DND-41 (cell line): ENCODE data around the gene PDZRN4.

Source experiments
- ATAC-seq: fragments of 200-7000 bp; cut with Tn5 transposase; 3 replicates; pipeline ENCODE4 v1.9.1; 2021; ENCODE audit warnings: low read depth; ENCODE audit not compliant: insufficient read depth
- DNase-seq: peaks from one replicate; pipeline ENCODE4 v3.0.0-alpha.2; 2020
- H2AFZ ChIP-seq: 2 replicates; pipeline ENCODE4 v1.6.0; 2012; ENCODE audit warnings: low read depth, low read length
- H3K27ac ChIP-seq: 2 replicates; pipeline ENCODE4 v1.5.1; 2012; ENCODE audit warnings: low read length, inconsistent platforms
- H3K27me3 ChIP-seq: fragments of 200-600 bp; sonication (generic); 2 replicates; pipeline ENCODE4 v1.6.0; 2012; ENCODE audit warnings: low read length, mild to moderate bottlenecking, inconsistent platforms; ENCODE audit not compliant: insufficient read depth, poor library complexity
- H3K36me3 ChIP-seq: 2 replicates; pipeline ENCODE4 v1.5.1; 2012; ENCODE audit warnings: low read length, inconsistent platforms; ENCODE audit not compliant: insufficient read depth
- H3K4me1 ChIP-seq: 2 replicates; pipeline ENCODE4 v1.5.1; 2012; ENCODE audit warnings: mild to moderate bottlenecking, low read length; ENCODE audit not compliant: insufficient read depth
- H3K4me2 ChIP-seq: 2 replicates; pipeline ENCODE4 v1.6.0; 2012; ENCODE audit warnings: mild to moderate bottlenecking, moderate library complexity, low read length, inconsistent platforms; ENCODE audit not compliant: insufficient read depth
- H3K4me3 ChIP-seq, 2 experiments: fragments of 200-600 bp in 1 of 2; shearing (Covaris generic) in 1 of 2; 2 replicates each; pipeline ENCODE4 v1.5.1; 2012 to 2016; ENCODE audit warnings: inconsistent platforms in 2 of 2, low read length in 2 of 2, mild to moderate bottlenecking in 2 of 2, low read depth in 1 of 2, moderate library complexity in 1 of 2
- H3K79me2 ChIP-seq: 2 replicates; pipeline ENCODE4 v1.6.0; 2012; ENCODE audit warnings: low read length, inconsistent platforms; ENCODE audit not compliant: insufficient read depth
- H3K9ac ChIP-seq: 2 replicates; pipeline ENCODE4 v1.6.0; 2012; ENCODE audit warnings: low read depth, mild to moderate bottlenecking, inconsistent platforms, low read length, moderate library complexity
- H3K9me3 ChIP-seq: 2 replicates; pipeline ENCODE4 v1.5.1; 2012; ENCODE audit warnings: low read length, moderate library complexity, mild to moderate bottlenecking, inconsistent platforms; ENCODE audit not compliant: insufficient read depth, severe bottlenecking
- H4K20me1 ChIP-seq: 2 replicates; pipeline ENCODE4 v1.6.0; 2012; ENCODE audit warnings: low read length; ENCODE audit not compliant: insufficient read depth
- CTCF ChIP-seq: IDR thresholded peaks from 2 replicates; pipeline ENCODE4 v1.5.1; 2012; ENCODE audit warnings: borderline replicate concordance, low read length, moderate library complexity, mild to moderate bottlenecking; ENCODE audit not compliant: poor library complexity, severe bottlenecking; ENCODE audit errors: extremely low read depth
- EZH2 ChIP-seq: IDR thresholded peaks from 3 replicates; pipeline ENCODE4 v1.6.1; 2012; ENCODE audit warnings: borderline replicate concordance, low read depth, mild to moderate bottlenecking, moderate library complexity, low read length, inconsistent platforms; ENCODE audit not compliant: severe bottlenecking

Gene PDZRN4

GRCh38 chr12:41514907-41515306, 326.8 kb downstream of the PDZRN4 start:
- no peaks in the 10 kb centered on the region for H3K9me3 ChIP-seq
- H3K9ac ChIP-seq = no peak overlapping the region
- H3K27ac ChIP-seq = no peak overlapping the region
- H3K79me2 ChIP-seq = no peaks in the 10 kb centered on the region
- no peak overlapping the region for H3K4me2 ChIP-seq
- DNase-seq (no peak), ATAC-seq (no peak)
- H4K20me1 ChIP-seq = no peaks in the 10 kb centered on the region
- H3K4me3 ChIP-seq = no peak overlapping the region
- TF ChIP-seq EZH2 = no peak
- TF ChIP-seq CTCF = peak; percentile 16
- no peaks in the 10 kb centered on the region for H3K36me3 ChIP-seq
- no peaks in the 10 kb centered on the region for H3K27me3 ChIP-seq
- no peak overlapping the region for H2AFZ ChIP-seq
- no peaks in the 10 kb centered on the region for H3K4me1 ChIP-seq

- no peaks in the 10 kb centered on the region for H3K9me3 ChIP-seq
- H3K27ac ChIP-seq = no peak overlapping the region
- DNase-seq (no peak), ATAC-seq (no peak)
- H3K9ac ChIP-seq = no peak overlapping the region
- H3K27me3 ChIP-seq = no peaks in the 10 kb centered on the region
- no peaks in the 10 kb centered on the region for H3K79me2 ChIP-seq
- H3K4me3 ChIP-seq = no peak overlapping the region
- no peak overlapping the region for H2AFZ ChIP-seq
- no peak overlapping the region for H3K4me2 ChIP-seq
- H3K36me3 ChIP-seq = no peaks in the 10 kb centered on the region
- no peaks in the 10 kb centered on the region for H3K4me1 ChIP-seq
- H4K20me1 ChIP-seq = no peaks in the 10 kb centered on the region
- no peak for TF ChIP-seq EZH2
- no peak for TF ChIP-seq CTCF
Observed at GRCh38 chr12:41515953-41516352, 327.8 kb downstream of the PDZRN4 start.

- no peak for TF ChIP-seq EZH2
- no peak for TF ChIP-seq CTCF
- H2AFZ ChIP-seq = no peak overlapping the region; the same call in 1 of the 2 replicates
- no peak overlapping the region for H3K4me2 ChIP-seq
- H3K27me3 ChIP-seq = no peaks in the 10 kb centered on the region
- no peak for ATAC-seq
- no peak overlapping the region for H3K4me3 ChIP-seq
- H3K4me1 ChIP-seq = peaks cover 11% of the 10 kb centered on the region
- H3K79me2 ChIP-seq = no peaks in the 10 kb centered on the region
- no peaks in the 10 kb centered on the region for H4K20me1 ChIP-seq
- H3K9ac ChIP-seq = no peak overlapping the region
- no peak overlapping the region for H3K27ac ChIP-seq
- no peaks in the 10 kb centered on the region for H3K9me3 ChIP-seq
- H3K36me3 ChIP-seq = no peaks in the 10 kb centered on the region
- DNase-seq = no peak
Observed at GRCh38 chr12:41520869-41521268, 332.7 kb downstream of the PDZRN4 start.
